GM12878 (cell line): ENCODE results near the gene CDC27. TPM values are rescaled to one million over a fixed set of nuclear protein-coding genes. Genes with fewer than 3 reads are reported as not detected.

Source experiments
- BHLHE40 ChIP-seq, 2 experiments: fragments of 450-650 bp in 1 of 2; IDR thresholded peaks; 2 replicates each; pipeline ENCODE4 v1.6.1; 2011 to 2017; ENCODE audit warnings: low read depth in 2 of 2, borderline replicate concordance in 1 of 2, improper control_type of control experiment in 1 of 2, low read length in 1 of 2, mild to moderate bottlenecking in 1 of 2
- CHD2 ChIP-seq: IDR thresholded peaks from 2 replicates; pipeline ENCODE4 v1.6.1; 2011; ENCODE audit warnings: low read depth, low read length, improper control_type of control experiment, borderline replicate concordance
- EED ChIP-seq: sonication (generic); IDR thresholded peaks from 2 replicates; pipeline ENCODE4 v1.6.1; 2016; ENCODE audit warnings: antibody characterized with exemption, low read depth
- FOXM1 ChIP-seq: IDR thresholded peaks from 2 replicates; pipeline ENCODE4 v1.6.1; 2012; ENCODE audit warnings: low read depth, mild to moderate bottlenecking, inconsistent platforms, low read length, moderate library complexity
- IKZF1 ChIP-seq: fragments of 450-650 bp; conservative IDR thresholded peaks from 2 replicates; pipeline ENCODE4 v1.6.1; 2017; ENCODE audit warnings: antibody characterized with exemption, mild to moderate bottlenecking
- IKZF2 ChIP-seq, 2 experiments: fragments of 450-650 bp; IDR thresholded peaks; 2 replicates each; pipeline ENCODE4 v1.6.1; 2017; ENCODE audit warnings: mild to moderate bottlenecking in 2 of 2, moderate library complexity in 2 of 2
- MTA2 ChIP-seq: fragments of 450-650 bp; IDR thresholded peaks from 2 replicates; pipeline ENCODE4 v1.6.1; 2016; ENCODE audit warnings: low read depth, mild to moderate bottlenecking, moderate library complexity
- MXI1 ChIP-seq: fragments of 150-350 bp; IDR thresholded peaks from 2 replicates; pipeline ENCODE4 v1.6.1; 2011; ENCODE audit warnings: low read depth, mild to moderate bottlenecking, inconsistent platforms, low read length, improper control_type of control experiment
- PAX5 ChIP-seq: IDR thresholded peaks from 2 replicates; pipeline ENCODE4 v1.6.1; 2011; ENCODE audit warnings: low read depth, low read length, borderline replicate concordance
- POU2F2 ChIP-seq: IDR thresholded peaks from 3 replicates; pipeline ENCODE4 v1.6.1; 2011; ENCODE audit warnings: low read depth, mild to moderate bottlenecking, low read length, borderline replicate concordance
- RBBP5 ChIP-seq: fragments of 200-600 bp; sonication (generic); conservative IDR thresholded peaks from 2 replicates; pipeline ENCODE4 v1.6.1; 2016
- RELA ChIP-seq: fragments of 450-650 bp; IDR thresholded peaks from 2 replicates; pipeline ENCODE4 v1.8.0; 2014; ENCODE audit warnings: borderline replicate concordance; ENCODE audit not compliant: partially characterized antibody
- SMARCA5 ChIP-seq: fragments of 450-650 bp; IDR thresholded peaks from 2 replicates; pipeline ENCODE4 v1.6.1; 2017; ENCODE audit warnings: mild to moderate bottlenecking
- TBL1XR1 ChIP-seq: IDR thresholded peaks from 2 replicates; pipeline ENCODE4 v1.6.1; 2012; ENCODE audit warnings: low read depth, low read length, improper control_type of control experiment
- YY1 ChIP-seq: IDR thresholded peaks from 2 replicates; pipeline ENCODE4 v1.6.1; 2011; ENCODE audit warnings: low read depth, mild to moderate bottlenecking, low read length
- ZNF24 ChIP-seq: fragments of 450-650 bp; IDR thresholded peaks from 2 replicates; pipeline ENCODE4 v1.6.1; 2017; ENCODE audit warnings: antibody characterized with exemption, mild to moderate bottlenecking
- polyA plus RNA-seq, 11 experiments: library from polyadenylated mRNA; depleted of rRNA in 4 of 11; unstranded in 6 of 11; stranded (reverse) in 5 of 11; fragments of >200 nt; fragmentation: Nextera tagmentation in 4 of 11; fragmentation: Illumina TruSeq in 1 of 11; extraction: Ambion mirVana in 4 of 11; extraction: Trizol in 1 of 11; gene quantifications; 1 replicate in 1 of 11; 2 replicates in 10 of 11; pipeline versions ENCODE4 v1.2.1 to v1.2.3, GENCODE V29; 2011 to 2016; ENCODE audit warnings: inconsistent platforms in 2 of 11, missing spikeins in 2 of 11, low read depth in 1 of 11
- total RNA-seq, 4 experiments: library from RNA; depleted of rRNA in 3 of 4; stranded (reverse); fragments of >200 nt in 3 of 4; fragmentation: Illumina TruSeq in 1 of 4; extraction: Trizol in 1 of 4; gene quantifications; 2 replicates each; pipeline versions ENCODE4 v1.2.1 to v1.2.3, GENCODE V29; 2013 to 2021
- TF ChIP-seq, protein P1 (sequence below): fragments of 450-650 bp; IDR thresholded peaks from 2 replicates; pipeline ENCODE4 v1.6.1; 2017; ENCODE audit warnings: mild to moderate bottlenecking, moderate library complexity
- TF ChIP-seq, protein P2 (sequence below): IDR thresholded peaks from 2 replicates; pipeline ENCODE4 v1.6.1; 2011; ENCODE audit warnings: mild to moderate bottlenecking, low read depth, low read length, moderate library complexity; ENCODE audit not compliant: insufficient replicate concordance
- TF ChIP-seq, protein P3 (sequence below): IDR thresholded peaks from 2 replicates; pipeline ENCODE4 v1.6.1; 2012; ENCODE audit warnings: improper control_type of control experiment, low read depth, low read length; ENCODE audit not compliant: insufficient replicate concordance

The CDC27 gene
- total and polyA plus RNA-seq, 10 of the 15 experiments (the other 5 are each of a cell fraction or from before 2014, with no cell fraction given): 23.2 to 138 (median 97.8) TPM

DNA sequence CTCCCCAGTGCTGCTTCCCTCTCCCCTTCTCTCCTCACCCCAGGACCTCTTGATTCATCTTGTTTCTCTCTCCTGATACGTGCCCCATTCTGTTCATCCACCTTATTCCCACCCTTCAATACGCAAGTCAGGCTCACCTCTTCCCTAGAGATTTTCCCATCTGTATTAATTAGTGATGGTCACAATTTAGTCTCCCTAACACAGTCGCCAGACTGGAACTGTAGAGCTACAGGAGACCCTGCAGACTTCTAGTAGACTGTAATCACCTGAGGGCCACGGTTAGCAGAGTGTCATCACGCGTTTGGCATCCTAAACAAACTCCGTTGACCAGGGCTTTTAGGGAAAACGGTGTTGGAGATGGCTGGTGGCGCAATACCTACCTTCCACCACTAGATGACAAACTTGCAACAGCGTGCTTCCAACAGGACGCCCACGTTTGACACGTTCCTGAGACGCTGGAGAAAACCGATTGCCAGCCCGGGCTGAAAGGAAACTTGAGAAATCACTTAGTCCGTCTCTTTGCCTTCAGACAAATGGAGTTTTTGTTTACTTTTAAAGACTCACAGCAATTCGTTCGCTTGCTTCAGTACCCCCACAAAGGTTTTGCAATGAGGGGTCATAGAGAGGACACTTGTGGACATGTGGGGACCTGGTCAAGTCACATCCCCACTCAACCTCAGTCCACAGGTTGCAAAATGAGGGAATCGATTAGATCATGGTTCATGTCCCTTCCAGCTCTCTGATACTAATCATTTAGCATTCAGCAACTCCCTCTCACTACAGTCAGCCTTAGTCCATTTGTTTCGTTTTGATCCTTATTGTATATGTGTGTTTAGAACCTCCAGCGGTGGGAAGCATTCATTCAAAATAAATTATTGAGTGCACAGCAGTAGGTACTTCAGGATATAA, 40.7 kb upstream of the CDC27 start (continued):
- TF ChIP-seq, protein P1, sequence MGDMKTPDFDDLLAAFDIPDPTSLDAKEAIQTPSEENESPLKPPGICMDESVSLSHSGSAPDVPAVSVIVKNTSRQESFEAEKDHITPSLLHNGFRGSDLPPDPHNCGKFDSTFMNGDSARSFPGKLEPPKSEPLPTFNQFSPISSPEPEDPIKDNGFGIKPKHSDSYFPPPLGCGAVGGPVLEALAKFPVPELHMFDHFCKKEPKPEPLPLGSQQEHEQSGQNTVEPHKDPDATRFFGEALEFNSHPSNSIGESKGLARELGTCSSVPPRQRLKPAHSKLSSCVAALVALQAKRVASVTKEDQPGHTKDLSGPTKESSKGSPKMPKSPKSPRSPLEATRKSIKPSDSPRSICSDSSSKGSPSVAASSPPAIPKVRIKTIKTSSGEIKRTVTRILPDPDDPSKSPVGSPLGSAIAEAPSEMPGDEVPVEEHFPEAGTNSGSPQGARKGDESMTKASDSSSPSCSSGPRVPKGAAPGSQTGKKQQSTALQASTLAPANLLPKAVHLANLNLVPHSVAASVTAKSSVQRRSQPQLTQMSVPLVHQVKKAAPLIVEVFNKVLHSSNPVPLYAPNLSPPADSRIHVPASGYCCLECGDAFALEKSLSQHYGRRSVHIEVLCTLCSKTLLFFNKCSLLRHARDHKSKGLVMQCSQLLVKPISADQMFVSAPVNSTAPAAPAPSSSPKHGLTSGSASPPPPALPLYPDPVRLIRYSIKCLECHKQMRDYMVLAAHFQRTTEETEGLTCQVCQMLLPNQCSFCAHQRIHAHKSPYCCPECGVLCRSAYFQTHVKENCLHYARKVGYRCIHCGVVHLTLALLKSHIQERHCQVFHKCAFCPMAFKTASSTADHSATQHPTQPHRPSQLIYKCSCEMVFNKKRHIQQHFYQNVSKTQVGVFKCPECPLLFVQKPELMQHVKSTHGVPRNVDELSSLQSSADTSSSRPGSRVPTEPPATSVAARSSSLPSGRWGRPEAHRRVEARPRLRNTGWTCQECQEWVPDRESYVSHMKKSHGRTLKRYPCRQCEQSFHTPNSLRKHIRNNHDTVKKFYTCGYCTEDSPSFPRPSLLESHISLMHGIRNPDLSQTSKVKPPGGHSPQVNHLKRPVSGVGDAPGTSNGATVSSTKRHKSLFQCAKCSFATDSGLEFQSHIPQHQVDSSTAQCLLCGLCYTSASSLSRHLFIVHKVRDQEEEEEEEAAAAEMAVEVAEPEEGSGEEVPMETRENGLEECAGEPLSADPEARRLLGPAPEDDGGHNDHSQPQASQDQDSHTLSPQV: peak; percentile 66; the same call in 1 of the 2 replicates
- peak; percentile 73; the same call in 2 of the 3 replicates for TF ChIP-seq POU2F2
- peak; percentile 58; the same call in 1 of the 2 replicates for TF ChIP-seq TBL1XR1
- 0 out of 2 replicates have a peak, but pooled peaks have one; percentile 25 for TF ChIP-seq CHD2
- 0 out of 2 replicates have a peak, but pooled peaks have one; percentile 46 for TF ChIP-seq ZNF24
- peak; percentile 61; the same call in 1 of the 2 replicates for TF ChIP-seq MXI1
- TF ChIP-seq EED: peak; percentile 81
- peak; percentile 85 for TF ChIP-seq FOXM1
- peak; percentile 82 for TF ChIP-seq IKZF1
- peak; percentile 26 for TF ChIP-seq RELA
- TF ChIP-seq, protein P2, sequence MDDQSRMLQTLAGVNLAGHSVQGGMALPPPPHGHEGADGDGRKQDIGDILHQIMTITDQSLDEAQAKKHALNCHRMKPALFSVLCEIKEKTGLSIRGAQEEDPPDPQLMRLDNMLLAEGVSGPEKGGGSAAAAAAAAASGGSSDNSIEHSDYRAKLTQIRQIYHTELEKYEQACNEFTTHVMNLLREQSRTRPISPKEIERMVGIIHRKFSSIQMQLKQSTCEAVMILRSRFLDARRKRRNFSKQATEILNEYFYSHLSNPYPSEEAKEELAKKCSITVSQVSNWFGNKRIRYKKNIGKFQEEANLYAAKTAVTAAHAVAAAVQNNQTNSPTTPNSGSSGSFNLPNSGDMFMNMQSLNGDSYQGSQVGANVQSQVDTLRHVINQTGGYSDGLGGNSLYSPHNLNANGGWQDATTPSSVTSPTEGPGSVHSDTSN: no peak
- TF ChIP-seq YY1: peak; percentile 86
- peak; percentile 46 to 73 for TF ChIP-seq IKZF2 (IDR thresholded peaks at IDR 0.05)
- TF ChIP-seq, protein P3, sequence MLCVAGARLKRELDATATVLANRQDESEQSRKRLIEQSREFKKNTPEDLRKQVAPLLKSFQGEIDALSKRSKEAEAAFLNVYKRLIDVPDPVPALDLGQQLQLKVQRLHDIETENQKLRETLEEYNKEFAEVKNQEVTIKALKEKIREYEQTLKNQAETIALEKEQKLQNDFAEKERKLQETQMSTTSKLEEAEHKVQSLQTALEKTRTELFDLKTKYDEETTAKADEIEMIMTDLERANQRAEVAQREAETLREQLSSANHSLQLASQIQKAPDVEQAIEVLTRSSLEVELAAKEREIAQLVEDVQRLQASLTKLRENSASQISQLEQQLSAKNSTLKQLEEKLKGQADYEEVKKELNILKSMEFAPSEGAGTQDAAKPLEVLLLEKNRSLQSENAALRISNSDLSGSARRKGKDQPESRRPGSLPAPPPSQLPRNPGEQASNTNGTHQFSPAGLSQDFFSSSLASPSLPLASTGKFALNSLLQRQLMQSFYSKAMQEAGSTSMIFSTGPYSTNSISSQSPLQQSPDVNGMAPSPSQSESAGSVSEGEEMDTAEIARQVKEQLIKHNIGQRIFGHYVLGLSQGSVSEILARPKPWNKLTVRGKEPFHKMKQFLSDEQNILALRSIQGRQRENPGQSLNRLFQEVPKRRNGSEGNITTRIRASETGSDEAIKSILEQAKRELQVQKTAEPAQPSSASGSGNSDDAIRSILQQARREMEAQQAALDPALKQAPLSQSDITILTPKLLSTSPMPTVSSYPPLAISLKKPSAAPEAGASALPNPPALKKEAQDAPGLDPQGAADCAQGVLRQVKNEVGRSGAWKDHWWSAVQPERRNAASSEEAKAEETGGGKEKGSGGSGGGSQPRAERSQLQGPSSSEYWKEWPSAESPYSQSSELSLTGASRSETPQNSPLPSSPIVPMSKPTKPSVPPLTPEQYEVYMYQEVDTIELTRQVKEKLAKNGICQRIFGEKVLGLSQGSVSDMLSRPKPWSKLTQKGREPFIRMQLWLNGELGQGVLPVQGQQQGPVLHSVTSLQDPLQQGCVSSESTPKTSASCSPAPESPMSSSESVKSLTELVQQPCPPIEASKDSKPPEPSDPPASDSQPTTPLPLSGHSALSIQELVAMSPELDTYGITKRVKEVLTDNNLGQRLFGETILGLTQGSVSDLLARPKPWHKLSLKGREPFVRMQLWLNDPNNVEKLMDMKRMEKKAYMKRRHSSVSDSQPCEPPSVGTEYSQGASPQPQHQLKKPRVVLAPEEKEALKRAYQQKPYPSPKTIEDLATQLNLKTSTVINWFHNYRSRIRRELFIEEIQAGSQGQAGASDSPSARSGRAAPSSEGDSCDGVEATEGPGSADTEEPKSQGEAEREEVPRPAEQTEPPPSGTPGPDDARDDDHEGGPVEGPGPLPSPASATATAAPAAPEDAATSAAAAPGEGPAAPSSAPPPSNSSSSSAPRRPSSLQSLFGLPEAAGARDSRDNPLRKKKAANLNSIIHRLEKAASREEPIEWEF: peak; percentile 51
- peak; percentile 54; the same call in 1 of the 2 replicates for TF ChIP-seq PAX5
- peak; percentile 90 for TF ChIP-seq SMARCA5
- TF ChIP-seq RBBP5: no peak
- TF ChIP-seq BHLHE40 (IDR thresholded peaks at IDR 0.05; ENCODE audit: borderline replicate concordance in 1 of 2, low read depth in 2 of 2, low read length in 1 of 2): peak; percentile 85 to 86
- TF ChIP-seq MTA2: 0 out of 2 replicates have a peak, but pooled peaks have one; percentile 6
